WTC11 (cell line): ENCODE data around the gene ABCC4. TPM values are rescaled to one million over a fixed set of nuclear protein-coding genes. Genes with fewer than 3 reads are reported as not detected.
A peak's percentile ranks its signal among the peaks of the same experiment; 100 is the strongest.

Source experiments
- CBFB ChIP-seq: sonication (generic); formaldehyde crosslinking; IDR thresholded peaks from 2 replicates; pipeline ENCODE4 v1.8.1; 2022; ENCODE audit warnings: mild to moderate bottlenecking, low read depth, missing genetic modification reagents
- ELF4 ChIP-seq: sonication (generic); formaldehyde crosslinking; IDR thresholded peaks from 2 replicates; pipeline ENCODE4 v1.8.1; 2022; ENCODE audit warnings: low read depth, mild to moderate bottlenecking, moderate library complexity, missing genetic modification reagents
- FOXK1 ChIP-seq: sonication (generic); formaldehyde crosslinking; IDR thresholded peaks from 2 replicates; pipeline ENCODE4 v1.8.0; 2022; ENCODE audit warnings: mild to moderate bottlenecking, moderate library complexity, missing genetic modification reagents
- MXD4 ChIP-seq: fragments of 250-450 bp; sonication (Bioruptor Pico); IDR thresholded peaks from 2 replicates; pipeline ENCODE4 v1.8.0; 2021; ENCODE audit warnings: mild to moderate bottlenecking, moderate library complexity, borderline replicate concordance
- MYBL2 ChIP-seq: sonication (generic); formaldehyde crosslinking; IDR thresholded peaks from 2 replicates; pipeline ENCODE4 v1.8.1; 2023; ENCODE audit warnings: mild to moderate bottlenecking, moderate library complexity, missing genetic modification reagents
- SP1 ChIP-seq: sonication (generic); formaldehyde crosslinking; conservative IDR thresholded peaks from 2 replicates; pipeline ENCODE4 v1.8.1; 2022; ENCODE audit warnings: missing genetic modification reagents
- ZNF263 ChIP-seq: sonication (generic); formaldehyde crosslinking; IDR thresholded peaks from 2 replicates; pipeline ENCODE4 v1.8.1; 2022; ENCODE audit warnings: low read depth, mild to moderate bottlenecking, moderate library complexity, missing genetic modification reagents
- ZNF317 ChIP-seq: sonication (generic); formaldehyde crosslinking; IDR thresholded peaks from 2 replicates; pipeline ENCODE4 v1.8.1; 2023; ENCODE audit warnings: low read depth, mild to moderate bottlenecking, moderate library complexity, missing genetic modification reagents, borderline replicate concordance
- ZNF396 ChIP-seq: fragments of 250-450 bp; sonication (Bioruptor Pico); IDR thresholded peaks from 2 replicates; pipeline ENCODE4 v1.8.0; 2021; ENCODE audit warnings: mild to moderate bottlenecking, moderate library complexity, borderline replicate concordance
- ZNF423 ChIP-seq: fragments of 250-450 bp; sonication (Bioruptor Pico); IDR thresholded peaks from 2 replicates; pipeline ENCODE4 v2.1.2; 2022; ENCODE audit warnings: mild to moderate bottlenecking, moderate library complexity
- total RNA-seq: library from RNA; stranded (reverse); gene quantifications from 3 replicates; pipeline ENCODE4 v1.2.3, GENCODE V29; 2021
- TF ChIP-seq, protein P1 (sequence below): sonication (generic); formaldehyde crosslinking; IDR thresholded peaks from 2 replicates; pipeline ENCODE4 v1.8.1; 2022; ENCODE audit warnings: low read depth, missing genetic modification reagents, borderline replicate concordance
- TF ChIP-seq, protein P2 (sequence below): fragments of 200-600 bp; IDR thresholded peaks from 2 replicates; pipeline ENCODE4 v1.8.0; 2022; ENCODE audit warnings: antibody characterized with exemption
- TF ChIP-seq, protein P3 (sequence below): sonication (generic); formaldehyde crosslinking; IDR thresholded peaks from 2 replicates; pipeline ENCODE4 v1.8.1; 2023; ENCODE audit warnings: mild to moderate bottlenecking, missing genetic modification reagents
- TF ChIP-seq, protein P4 (sequence below): fragments of 250-450 bp; sonication (Bioruptor Pico); IDR thresholded peaks from 2 replicates; pipeline ENCODE4 v1.9.0; 2021; ENCODE audit warnings: mild to moderate bottlenecking
- TF ChIP-seq, protein P5 (sequence below): sonication (generic); formaldehyde crosslinking; IDR thresholded peaks from 2 replicates; pipeline ENCODE4 v1.8.1; 2023; ENCODE audit warnings: mild to moderate bottlenecking, missing genetic modification reagents, borderline replicate concordance
- TF ChIP-seq, protein P6 (sequence below): sonication (generic); formaldehyde crosslinking; IDR thresholded peaks from 2 replicates; pipeline ENCODE4 v1.8.1; 2023; ENCODE audit warnings: mild to moderate bottlenecking, missing genetic modification reagents, moderate library complexity
- TF ChIP-seq, protein P7 (sequence below): fragments of 250-450 bp; sonication (Bioruptor Pico); IDR thresholded peaks from 2 replicates; pipeline ENCODE4 v2.1.2; 2022; ENCODE audit warnings: mild to moderate bottlenecking, moderate library complexity
- TF ChIP-seq, protein P8 (sequence below): sonication (generic); formaldehyde crosslinking; IDR thresholded peaks from 2 replicates; pipeline ENCODE4 v1.8.1; 2022; ENCODE audit warnings: mild to moderate bottlenecking, missing genetic modification reagents, moderate library complexity, borderline replicate concordance
- TF ChIP-seq, protein P9 (sequence below): sonication (generic); formaldehyde crosslinking; IDR thresholded peaks from 2 replicates; pipeline ENCODE4 v1.8.0; 2023; ENCODE audit warnings: missing genetic modification reagents
- TF ChIP-seq, protein P10 (sequence below): sonication (generic); formaldehyde crosslinking; IDR thresholded peaks from 2 replicates; pipeline ENCODE4 v1.8.0; 2022; ENCODE audit warnings: mild to moderate bottlenecking, missing genetic modification reagents

The ABCC4 gene
- total RNA-seq, 1 experiment from 2014 or later = 7.2 TPM

DNA sequence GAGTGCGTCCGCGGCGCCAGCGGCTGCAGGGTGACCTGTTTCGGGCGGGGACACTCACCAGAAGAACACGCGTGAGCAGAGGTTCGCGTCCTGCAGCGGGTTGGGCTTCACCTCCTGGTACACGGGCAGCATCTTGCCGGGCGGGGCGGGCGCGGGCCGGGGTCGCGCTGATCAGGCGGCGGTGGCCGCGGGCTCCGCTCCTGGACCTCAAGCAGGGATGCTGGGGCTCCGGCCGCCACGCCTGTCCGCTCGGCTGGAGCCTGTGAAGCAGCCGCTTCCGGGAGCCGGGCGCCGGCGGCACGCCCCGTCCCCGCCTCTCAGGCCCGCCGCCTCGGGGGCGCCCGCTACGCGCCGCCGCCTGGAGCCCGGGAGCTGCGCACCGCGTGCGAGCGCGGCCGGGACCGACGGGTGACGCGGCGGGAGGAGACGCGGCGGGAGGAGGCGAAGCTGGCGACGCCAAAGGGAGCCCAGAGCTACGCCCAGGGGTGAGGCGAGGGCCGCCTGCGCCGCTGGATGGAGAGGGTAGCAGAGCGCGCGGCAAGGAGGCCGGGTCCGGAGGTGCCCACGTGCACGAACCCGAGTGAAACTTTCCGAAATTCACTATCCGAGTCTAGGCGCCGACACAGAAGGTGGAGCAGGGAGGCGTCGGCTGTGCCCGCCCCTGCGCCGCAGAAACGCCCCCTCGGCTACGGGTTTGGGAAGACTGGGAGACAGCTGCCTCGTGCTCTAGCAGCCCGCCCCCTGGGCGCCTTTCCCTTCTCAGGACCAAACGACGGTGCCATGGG lies at the start of gene ABCC4 (continued):
- TF ChIP-seq, protein P1, sequence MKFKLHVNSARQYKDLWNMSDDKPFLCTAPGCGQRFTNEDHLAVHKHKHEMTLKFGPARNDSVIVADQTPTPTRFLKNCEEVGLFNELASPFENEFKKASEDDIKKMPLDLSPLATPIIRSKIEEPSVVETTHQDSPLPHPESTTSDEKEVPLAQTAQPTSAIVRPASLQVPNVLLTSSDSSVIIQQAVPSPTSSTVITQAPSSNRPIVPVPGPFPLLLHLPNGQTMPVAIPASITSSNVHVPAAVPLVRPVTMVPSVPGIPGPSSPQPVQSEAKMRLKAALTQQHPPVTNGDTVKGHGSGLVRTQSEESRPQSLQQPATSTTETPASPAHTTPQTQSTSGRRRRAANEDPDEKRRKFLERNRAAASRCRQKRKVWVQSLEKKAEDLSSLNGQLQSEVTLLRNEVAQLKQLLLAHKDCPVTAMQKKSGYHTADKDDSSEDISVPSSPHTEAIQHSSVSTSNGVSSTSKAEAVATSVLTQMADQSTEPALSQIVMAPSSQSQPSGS = no peak
- TF ChIP-seq, protein P2, sequence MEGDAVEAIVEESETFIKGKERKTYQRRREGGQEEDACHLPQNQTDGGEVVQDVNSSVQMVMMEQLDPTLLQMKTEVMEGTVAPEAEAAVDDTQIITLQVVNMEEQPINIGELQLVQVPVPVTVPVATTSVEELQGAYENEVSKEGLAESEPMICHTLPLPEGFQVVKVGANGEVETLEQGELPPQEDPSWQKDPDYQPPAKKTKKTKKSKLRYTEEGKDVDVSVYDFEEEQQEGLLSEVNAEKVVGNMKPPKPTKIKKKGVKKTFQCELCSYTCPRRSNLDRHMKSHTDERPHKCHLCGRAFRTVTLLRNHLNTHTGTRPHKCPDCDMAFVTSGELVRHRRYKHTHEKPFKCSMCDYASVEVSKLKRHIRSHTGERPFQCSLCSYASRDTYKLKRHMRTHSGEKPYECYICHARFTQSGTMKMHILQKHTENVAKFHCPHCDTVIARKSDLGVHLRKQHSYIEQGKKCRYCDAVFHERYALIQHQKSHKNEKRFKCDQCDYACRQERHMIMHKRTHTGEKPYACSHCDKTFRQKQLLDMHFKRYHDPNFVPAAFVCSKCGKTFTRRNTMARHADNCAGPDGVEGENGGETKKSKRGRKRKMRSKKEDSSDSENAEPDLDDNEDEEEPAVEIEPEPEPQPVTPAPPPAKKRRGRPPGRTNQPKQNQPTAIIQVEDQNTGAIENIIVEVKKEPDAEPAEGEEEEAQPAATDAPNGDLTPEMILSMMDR = no peak
- TF ChIP-seq, protein P3, sequence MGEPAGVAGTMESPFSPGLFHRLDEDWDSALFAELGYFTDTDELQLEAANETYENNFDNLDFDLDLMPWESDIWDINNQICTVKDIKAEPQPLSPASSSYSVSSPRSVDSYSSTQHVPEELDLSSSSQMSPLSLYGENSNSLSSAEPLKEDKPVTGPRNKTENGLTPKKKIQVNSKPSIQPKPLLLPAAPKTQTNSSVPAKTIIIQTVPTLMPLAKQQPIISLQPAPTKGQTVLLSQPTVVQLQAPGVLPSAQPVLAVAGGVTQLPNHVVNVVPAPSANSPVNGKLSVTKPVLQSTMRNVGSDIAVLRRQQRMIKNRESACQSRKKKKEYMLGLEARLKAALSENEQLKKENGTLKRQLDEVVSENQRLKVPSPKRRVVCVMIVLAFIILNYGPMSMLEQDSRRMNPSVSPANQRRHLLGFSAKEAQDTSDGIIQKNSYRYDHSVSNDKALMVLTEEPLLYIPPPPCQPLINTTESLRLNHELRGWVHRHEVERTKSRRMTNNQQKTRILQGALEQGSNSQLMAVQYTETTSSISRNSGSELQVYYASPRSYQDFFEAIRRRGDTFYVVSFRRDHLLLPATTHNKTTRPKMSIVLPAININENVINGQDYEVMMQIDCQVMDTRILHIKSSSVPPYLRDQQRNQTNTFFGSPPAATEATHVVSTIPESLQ (CRISPR knock-in tag) = no peak
- TF ChIP-seq, protein P4, sequence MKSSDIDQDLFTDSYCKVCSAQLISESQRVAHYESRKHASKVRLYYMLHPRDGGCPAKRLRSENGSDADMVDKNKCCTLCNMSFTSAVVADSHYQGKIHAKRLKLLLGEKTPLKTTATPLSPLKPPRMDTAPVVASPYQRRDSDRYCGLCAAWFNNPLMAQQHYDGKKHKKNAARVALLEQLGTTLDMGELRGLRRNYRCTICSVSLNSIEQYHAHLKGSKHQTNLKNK (CRISPR knock-in tag) = no peak
- TF ChIP-seq, protein P5, sequence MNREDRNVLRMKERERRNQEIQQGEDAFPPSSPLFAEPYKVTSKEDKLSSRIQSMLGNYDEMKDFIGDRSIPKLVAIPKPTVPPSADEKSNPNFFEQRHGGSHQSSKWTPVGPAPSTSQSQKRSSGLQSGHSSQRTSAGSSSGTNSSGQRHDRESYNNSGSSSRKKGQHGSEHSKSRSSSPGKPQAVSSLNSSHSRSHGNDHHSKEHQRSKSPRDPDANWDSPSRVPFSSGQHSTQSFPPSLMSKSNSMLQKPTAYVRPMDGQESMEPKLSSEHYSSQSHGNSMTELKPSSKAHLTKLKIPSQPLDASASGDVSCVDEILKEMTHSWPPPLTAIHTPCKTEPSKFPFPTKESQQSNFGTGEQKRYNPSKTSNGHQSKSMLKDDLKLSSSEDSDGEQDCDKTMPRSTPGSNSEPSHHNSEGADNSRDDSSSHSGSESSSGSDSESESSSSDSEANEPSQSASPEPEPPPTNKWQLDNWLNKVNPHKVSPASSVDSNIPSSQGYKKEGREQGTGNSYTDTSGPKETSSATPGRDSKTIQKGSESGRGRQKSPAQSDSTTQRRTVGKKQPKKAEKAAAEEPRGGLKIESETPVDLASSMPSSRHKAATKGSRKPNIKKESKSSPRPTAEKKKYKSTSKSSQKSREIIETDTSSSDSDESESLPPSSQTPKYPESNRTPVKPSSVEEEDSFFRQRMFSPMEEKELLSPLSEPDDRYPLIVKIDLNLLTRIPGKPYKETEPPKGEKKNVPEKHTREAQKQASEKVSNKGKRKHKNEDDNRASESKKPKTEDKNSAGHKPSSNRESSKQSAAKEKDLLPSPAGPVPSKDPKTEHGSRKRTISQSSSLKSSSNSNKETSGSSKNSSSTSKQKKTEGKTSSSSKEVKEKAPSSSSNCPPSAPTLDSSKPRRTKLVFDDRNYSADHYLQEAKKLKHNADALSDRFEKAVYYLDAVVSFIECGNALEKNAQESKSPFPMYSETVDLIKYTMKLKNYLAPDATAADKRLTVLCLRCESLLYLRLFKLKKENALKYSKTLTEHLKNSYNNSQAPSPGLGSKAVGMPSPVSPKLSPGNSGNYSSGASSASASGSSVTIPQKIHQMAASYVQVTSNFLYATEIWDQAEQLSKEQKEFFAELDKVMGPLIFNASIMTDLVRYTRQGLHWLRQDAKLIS (CRISPR knock-in tag) = peak; percentile 84; the same call in 1 of the 2 replicates
- TF ChIP-seq ELF4 = peak; percentile 57
- TF ChIP-seq, protein P6, sequence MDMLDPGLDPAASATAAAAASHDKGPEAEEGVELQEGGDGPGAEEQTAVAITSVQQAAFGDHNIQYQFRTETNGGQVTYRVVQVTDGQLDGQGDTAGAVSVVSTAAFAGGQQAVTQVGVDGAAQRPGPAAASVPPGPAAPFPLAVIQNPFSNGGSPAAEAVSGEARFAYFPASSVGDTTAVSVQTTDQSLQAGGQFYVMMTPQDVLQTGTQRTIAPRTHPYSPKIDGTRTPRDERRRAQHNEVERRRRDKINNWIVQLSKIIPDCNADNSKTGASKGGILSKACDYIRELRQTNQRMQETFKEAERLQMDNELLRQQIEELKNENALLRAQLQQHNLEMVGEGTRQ (CRISPR knock-in tag) = peak; percentile 13; the same call in 1 of the 2 replicates
- TF ChIP-seq, protein P7, sequence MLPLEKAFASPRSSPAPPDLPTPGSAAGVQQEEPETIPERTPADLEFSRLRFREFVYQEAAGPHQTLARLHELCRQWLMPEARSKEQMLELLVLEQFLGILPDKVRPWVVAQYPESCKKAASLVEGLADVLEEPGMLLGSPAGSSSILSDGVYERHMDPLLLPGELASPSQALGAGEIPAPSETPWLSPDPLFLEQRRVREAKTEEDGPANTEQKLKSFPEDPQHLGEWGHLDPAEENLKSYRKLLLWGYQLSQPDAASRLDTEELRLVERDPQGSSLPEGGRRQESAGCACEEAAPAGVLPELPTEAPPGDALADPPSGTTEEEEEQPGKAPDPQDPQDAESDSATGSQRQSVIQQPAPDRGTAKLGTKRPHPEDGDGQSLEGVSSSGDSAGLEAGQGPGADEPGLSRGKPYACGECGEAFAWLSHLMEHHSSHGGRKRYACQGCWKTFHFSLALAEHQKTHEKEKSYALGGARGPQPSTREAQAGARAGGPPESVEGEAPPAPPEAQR (CRISPR knock-in tag) = no peak
- TF ChIP-seq SP1 = peak; percentile 69
- TF ChIP-seq, protein P8, sequence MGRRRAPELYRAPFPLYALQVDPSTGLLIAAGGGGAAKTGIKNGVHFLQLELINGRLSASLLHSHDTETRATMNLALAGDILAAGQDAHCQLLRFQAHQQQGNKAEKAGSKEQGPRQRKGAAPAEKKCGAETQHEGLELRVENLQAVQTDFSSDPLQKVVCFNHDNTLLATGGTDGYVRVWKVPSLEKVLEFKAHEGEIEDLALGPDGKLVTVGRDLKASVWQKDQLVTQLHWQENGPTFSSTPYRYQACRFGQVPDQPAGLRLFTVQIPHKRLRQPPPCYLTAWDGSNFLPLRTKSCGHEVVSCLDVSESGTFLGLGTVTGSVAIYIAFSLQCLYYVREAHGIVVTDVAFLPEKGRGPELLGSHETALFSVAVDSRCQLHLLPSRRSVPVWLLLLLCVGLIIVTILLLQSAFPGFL = 0 out of 2 replicates have a peak, but pooled peaks have one; percentile 56
- TF ChIP-seq MYBL2 (CRISPR knock-in tag) = peak; percentile 84
- TF ChIP-seq ZNF423 (CRISPR knock-in tag) = peak; percentile 27; the same call in 1 of the 2 replicates
- 0 out of 2 replicates have a peak, but pooled peaks have one; percentile 54 for TF ChIP-seq ZNF263 (CRISPR knock-in tag)
- TF ChIP-seq FOXK1 (CRISPR knock-in tag) = peak; percentile 72
- 0 out of 2 replicates have a peak, but pooled peaks have one; percentile 9 for TF ChIP-seq ZNF317 (CRISPR knock-in tag)
- TF ChIP-seq, protein P9, sequence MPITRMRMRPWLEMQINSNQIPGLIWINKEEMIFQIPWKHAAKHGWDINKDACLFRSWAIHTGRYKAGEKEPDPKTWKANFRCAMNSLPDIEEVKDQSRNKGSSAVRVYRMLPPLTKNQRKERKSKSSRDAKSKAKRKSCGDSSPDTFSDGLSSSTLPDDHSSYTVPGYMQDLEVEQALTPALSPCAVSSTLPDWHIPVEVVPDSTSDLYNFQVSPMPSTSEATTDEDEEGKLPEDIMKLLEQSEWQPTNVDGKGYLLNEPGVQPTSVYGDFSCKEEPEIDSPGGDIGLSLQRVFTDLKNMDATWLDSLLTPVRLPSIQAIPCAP (CRISPR knock-in tag) = peak; percentile 89
- peak; percentile 69 for TF ChIP-seq CBFB (CRISPR knock-in tag)
- no peak for TF ChIP-seq MXD4
- TF ChIP-seq, protein P10, sequence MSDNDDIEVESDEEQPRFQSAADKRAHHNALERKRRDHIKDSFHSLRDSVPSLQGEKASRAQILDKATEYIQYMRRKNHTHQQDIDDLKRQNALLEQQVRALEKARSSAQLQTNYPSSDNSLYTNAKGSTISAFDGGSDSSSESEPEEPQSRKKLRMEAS = peak; percentile 97
- TF ChIP-seq ZNF396 (CRISPR knock-in tag) = no peak
